BLaER1 (cell line): ENCODE measurements around the gene VWA3A.
A peak's percentile ranks its signal among the peaks of the same experiment; 100 is the strongest.

Source experiments
- H3K27ac ChIP-seq: shearing (Covaris generic); formaldehyde crosslinking; 2 replicates; pipeline ENCODE4 v1.8.1; 2022
- H3K27me3 ChIP-seq: shearing (Covaris generic); formaldehyde crosslinking; 2 replicates; pipeline ENCODE4 v1.8.1; 2022
- H3K36me3 ChIP-seq: shearing (Covaris generic); formaldehyde crosslinking; 2 replicates; pipeline ENCODE4 v1.8.1; 2022
- H3K4me1 ChIP-seq: shearing (Covaris generic); formaldehyde crosslinking; 2 replicates; pipeline ENCODE4 v1.8.1; 2022
- H3K4me2 ChIP-seq: shearing (Covaris generic); formaldehyde crosslinking; 2 replicates; pipeline ENCODE4 v1.8.1; 2022
- H3K4me3 ChIP-seq: shearing (Covaris generic); formaldehyde crosslinking; 2 replicates; pipeline ENCODE4 v1.8.1; 2022
- H3K9ac ChIP-seq: shearing (Covaris generic); formaldehyde crosslinking; 2 replicates; pipeline ENCODE4 v1.8.1; 2022
- H3K9me3 ChIP-seq: shearing (Covaris generic); formaldehyde crosslinking; 2 replicates; pipeline ENCODE4 v1.8.1; 2022
- H4K20me1 ChIP-seq: shearing (Covaris generic); formaldehyde crosslinking; 2 replicates; pipeline ENCODE4 v1.8.1; 2022
- Cebpa-rat ChIP-seq: shearing (Covaris generic); IDR thresholded peaks from 2 replicates; pipeline ENCODE4 v1.8.1; 2022

The VWA3A gene

GRCh38 chr16:22188267-22188594 lies 95.9 kb downstream of the VWA3A start:
- H3K9me3 ChIP-seq, result no peaks in the 10 kb centered on the region
- peaks cover 7% of the 10 kb centered on the region; the same call in 1 of the 2 replicates for H3K27me3 ChIP-seq
- H4K20me1 ChIP-seq, result no peaks in the 10 kb centered on the region
- peaks cover 40% of the 10 kb centered on the region for H3K4me1 ChIP-seq
- no peaks in the 10 kb centered on the region for H3K36me3 ChIP-seq
- H3K4me3 ChIP-seq, result no peak overlapping the region
- H3K9ac ChIP-seq, result peak overlapping the region; percentile 11; the same call in 1 of the 2 replicates
- peak overlapping the region; percentile 94 for H3K4me2 ChIP-seq
- no peak for TF ChIP-seq Cebpa-rat
- peak overlapping the region; percentile 82; the same call in 1 of the 2 replicates for H3K27ac ChIP-seq

DNA sequence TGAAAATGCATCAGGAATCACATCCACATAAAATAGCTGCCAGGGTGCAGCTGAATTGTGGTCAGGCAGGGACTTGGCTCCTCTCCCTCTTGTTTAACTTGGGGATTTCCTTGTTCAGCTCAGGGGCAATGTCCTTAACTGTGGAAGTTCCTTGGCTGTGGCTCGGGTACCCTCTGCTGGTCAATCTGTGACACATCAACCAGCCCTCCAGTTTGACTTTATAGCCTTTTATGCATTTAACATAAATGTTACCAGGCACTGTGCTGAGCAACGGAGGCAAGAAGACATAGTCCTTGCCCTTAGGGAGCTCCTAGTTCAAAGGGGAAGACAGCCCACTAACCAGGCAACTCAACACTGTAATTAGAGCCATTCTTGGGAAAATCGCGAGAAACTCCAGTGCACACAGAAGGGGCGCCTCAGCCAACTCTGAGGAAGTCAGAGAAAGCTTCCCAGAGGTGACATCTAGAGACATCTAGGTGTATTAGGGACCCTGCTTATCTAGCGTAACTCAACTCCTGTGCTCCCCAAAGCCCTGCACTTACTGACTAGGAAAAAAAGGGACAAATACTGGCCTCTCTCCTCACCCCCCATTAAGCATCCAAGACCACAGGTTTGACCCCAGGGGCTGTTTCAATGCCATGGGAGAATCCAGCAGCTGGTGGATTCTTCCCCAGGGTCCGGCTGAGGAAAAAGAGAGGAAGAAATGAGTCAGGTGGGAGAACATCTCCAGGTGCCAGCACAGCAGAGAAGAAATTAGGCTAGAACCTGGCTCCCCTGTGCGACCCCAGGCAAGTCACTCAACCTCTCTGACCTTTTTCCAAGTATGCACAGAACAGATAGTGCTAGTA lies 96.5 kb downstream of the VWA3A start:
- H3K9me3 ChIP-seq, result no peaks in the 10 kb centered on the region
- H4K20me1 ChIP-seq, result no peaks in the 10 kb centered on the region
- peak overlapping the region; percentile 94 for H3K4me2 ChIP-seq
- H3K27ac ChIP-seq, result peak overlapping the region; percentile 82
- H3K27me3 ChIP-seq, result peaks cover 13% of the 10 kb centered on the region; the same call in 1 of the 2 replicates
- TF ChIP-seq Cebpa-rat, result no peak
- no peaks in the 10 kb centered on the region for H3K36me3 ChIP-seq
- H3K9ac ChIP-seq, result peak overlapping the region; percentile 77
- peaks cover 40% of the 10 kb centered on the region for H3K4me1 ChIP-seq
- peak overlapping the region; percentile 81 for H3K4me3 ChIP-seq

DNA sequence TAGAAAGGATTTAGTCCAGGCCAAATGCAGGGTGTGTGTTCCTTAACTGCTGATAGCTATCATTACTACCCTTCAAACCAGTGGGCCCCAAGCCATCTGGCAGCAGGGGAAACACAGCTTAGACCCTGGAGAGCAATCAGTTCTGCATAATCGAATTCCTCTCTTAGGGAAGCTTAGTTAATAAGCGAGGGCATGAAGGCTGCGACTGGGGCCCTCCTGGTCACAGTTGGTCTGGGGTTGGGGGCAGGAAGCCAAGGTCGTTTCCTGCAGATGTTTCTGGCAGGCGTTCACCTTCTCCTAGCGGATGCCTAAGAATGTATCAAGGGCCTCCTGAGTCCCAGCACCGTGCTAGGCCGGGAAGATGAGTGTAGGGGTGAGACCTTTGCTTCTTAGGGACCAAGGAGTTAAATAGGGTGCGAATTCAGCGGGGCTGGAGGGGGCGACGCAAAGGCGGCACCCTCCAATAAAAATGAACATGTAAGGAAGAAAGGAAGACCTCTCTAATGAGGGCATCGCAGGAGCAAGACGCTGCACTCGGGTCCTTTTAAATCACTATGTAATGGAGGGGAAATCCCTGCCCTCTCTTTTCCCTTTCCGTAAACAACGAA lies 97.2 kb downstream of the VWA3A start:
- H3K9ac ChIP-seq, result peak overlapping the region; percentile 77
- H3K27me3 ChIP-seq, result peaks cover 16% of the 10 kb centered on the region
- no peak for TF ChIP-seq Cebpa-rat
- H3K4me3 ChIP-seq, result peak overlapping the region; percentile 81
- peak overlapping the region; percentile 94 for H3K4me2 ChIP-seq
- H3K27ac ChIP-seq, result peak overlapping the region; percentile 82
- H3K4me1 ChIP-seq, result peaks cover 42% of the 10 kb centered on the region
- H3K9me3 ChIP-seq, result no peaks in the 10 kb centered on the region
- H3K36me3 ChIP-seq, result no peaks in the 10 kb centered on the region
- no peaks in the 10 kb centered on the region for H4K20me1 ChIP-seq

GRCh38 chr16:22190081-22190775 lies 97.9 kb downstream of the VWA3A start:
- Histone ChIP-seq H3K27ac (peak overlapping the region; percentile 82), H3K4me2 (peak overlapping the region; percentile 94), H3K4me1 (peaks cover 48% of the 10 kb centered on the region), H3K4me3 (peak overlapping the region; percentile 81), H3K27me3 (peaks cover 16% of the 10 kb centered on the region), H3K36me3 (no peaks in the 10 kb centered on the region), H4K20me1 (no peaks in the 10 kb centered on the region), H3K9ac (peak overlapping the region; percentile 77), H3K9me3 (no peaks in the 10 kb centered on the region)
- no peak for TF ChIP-seq Cebpa-rat

GRCh38 chr16:22190776-22191531 lies 98.6 kb downstream of the VWA3A start:
- peak overlapping the region; percentile 72 for H3K9ac ChIP-seq
- H3K27ac ChIP-seq, result peak overlapping the region; percentile 37; the same call in 1 of the 2 replicates

GRCh38 chr16:22191532-22192260 lies 99.4 kb downstream of the VWA3A start:
- Histone ChIP-seq H3K9ac (peak overlapping the region; percentile 72), H3K27ac (no peak overlapping the region; the same call in 1 of the 2 replicates), H3K4me2 (peak overlapping the region; percentile 93), H4K20me1 (no peaks in the 10 kb centered on the region), H3K9me3 (no peaks in the 10 kb centered on the region), H3K4me3 (peak overlapping the region; percentile 71), H3K27me3 (peaks cover 16% of the 10 kb centered on the region), H3K36me3 (no peaks in the 10 kb centered on the region), H3K4me1 (peaks cover 50% of the 10 kb centered on the region)
- TF ChIP-seq Cebpa-rat, result no peak

More at GRCh38 chr16:22190776-22191531, 98.6 kb downstream of the VWA3A start:
- H3K4me3 ChIP-seq, result peak overlapping the region; percentile 71
- TF ChIP-seq Cebpa-rat, result no peak
- H3K9me3 ChIP-seq, result no peaks in the 10 kb centered on the region
- H3K4me2 ChIP-seq, result peak overlapping the region; percentile 93
- H3K4me1 ChIP-seq, result peaks cover 50% of the 10 kb centered on the region
- H3K36me3 ChIP-seq, result no peaks in the 10 kb centered on the region
- no peaks in the 10 kb centered on the region for H4K20me1 ChIP-seq
- peaks cover 16% of the 10 kb centered on the region for H3K27me3 ChIP-seq

DNA sequence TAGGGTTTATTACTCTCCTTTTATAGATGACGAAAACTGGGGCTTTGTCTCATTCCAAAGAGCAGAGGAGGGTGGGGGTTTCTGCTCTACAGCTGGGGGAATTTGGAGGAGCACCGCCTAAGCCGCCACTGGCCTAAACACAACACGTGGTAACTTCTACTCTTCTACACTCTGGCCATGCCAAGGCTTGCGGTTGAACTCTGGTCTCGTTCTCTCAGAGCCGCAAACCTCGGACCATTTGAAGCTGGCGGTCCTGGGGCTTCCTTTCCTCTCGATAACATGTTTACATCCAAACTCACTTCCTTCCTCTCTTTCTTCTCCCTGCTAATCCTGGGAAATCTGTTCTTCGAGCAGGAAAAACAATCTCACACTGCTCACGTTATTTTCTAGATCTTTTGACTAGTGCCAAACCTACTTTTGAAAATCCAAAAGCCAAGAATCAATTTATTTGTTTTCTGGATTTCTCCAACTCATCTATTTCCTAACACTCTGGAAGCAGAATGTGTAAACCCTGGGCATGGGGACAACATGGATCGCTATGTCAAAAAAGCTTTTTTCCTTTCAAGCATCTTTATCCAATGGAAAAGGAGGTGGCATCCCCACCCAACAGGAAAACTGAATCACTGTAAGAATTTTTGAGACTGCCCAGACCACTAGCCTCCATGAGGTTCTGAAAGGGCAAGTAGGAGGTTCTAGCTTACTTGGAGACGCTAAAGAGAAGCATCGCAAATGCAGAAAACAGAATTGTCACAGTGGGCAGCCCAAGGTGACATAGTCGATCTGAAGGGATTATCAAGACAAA lies 100.1 kb downstream of the VWA3A start:
- Histone ChIP-seq H3K36me3 (no peaks in the 10 kb centered on the region), H4K20me1 (no peaks in the 10 kb centered on the region), H3K9ac (no peak overlapping the region), H3K4me3 (peak overlapping the region; percentile 71), H3K27ac (no peak overlapping the region), H3K4me1 (peaks cover 50% of the 10 kb centered on the region), H3K27me3 (peaks cover 16% of the 10 kb centered on the region), H3K4me2 (peak overlapping the region; percentile 93), H3K9me3 (no peaks in the 10 kb centered on the region)
- TF ChIP-seq Cebpa-rat, result no peak

DNA sequence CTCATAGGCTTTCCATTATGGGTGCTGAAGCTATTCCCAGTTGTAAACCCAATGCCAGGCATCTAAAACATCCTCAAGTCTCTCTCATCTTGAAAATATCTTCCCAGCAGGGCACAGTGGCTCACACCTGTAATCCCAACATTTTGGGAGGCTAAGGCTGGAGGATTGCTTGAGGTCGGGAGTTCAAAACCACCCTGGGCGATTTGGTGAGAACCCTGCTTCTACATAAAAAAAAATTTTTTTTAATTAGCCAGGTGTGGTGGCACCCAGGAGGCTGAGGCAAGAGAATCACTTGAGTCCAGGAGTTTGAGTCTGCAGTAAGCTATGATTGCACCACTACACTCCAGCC lies 100.7 kb downstream of the VWA3A start:
- Histone ChIP-seq H3K27ac (no peak overlapping the region), H3K36me3 (no peaks in the 10 kb centered on the region), H4K20me1 (no peaks in the 10 kb centered on the region), H3K9ac (no peak overlapping the region), H3K9me3 (no peaks in the 10 kb centered on the region), H3K4me3 (no peak overlapping the region), H3K4me1 (peaks cover 47% of the 10 kb centered on the region), H3K27me3 (peaks cover 16% of the 10 kb centered on the region), H3K4me2 (peak overlapping the region; percentile 93)
- TF ChIP-seq Cebpa-rat, result no peak
